ENCODE data around the gene TRIM3.

TRIM3 gene

GRCh38 chr11:6486938-6487337, 13.2 kb upstream of the TRIM3 start:
- Histone ChIP-seq H3K4me2 (ENCODE audit: low read length) (no peak overlapping the region), H3K27ac (no peak overlapping the region), H3K4me3 (ENCODE audit: low read depth, low read length) (no peak overlapping the region), H3K27me3 (ENCODE audit: control insufficient read depth, insufficient read depth, low read length) (no peaks in the 10 kb centered on the region), H3K9ac (no peak overlapping the region), H3K36me3 (ENCODE audit: control insufficient read depth, insufficient read depth, low read length) (no peaks in the 10 kb centered on the region), H3K9me3 (ENCODE audit: control insufficient read depth, low read length) (no peaks in the 10 kb centered on the region), H3K79me2 (peaks cover 7% of the 10 kb centered on the region), H2AFZ (no peak overlapping the region), H3K4me1 (peaks cover 2% of the 10 kb centered on the region)
- TF ChIP-seq CTCF (IDR thresholded peaks at IDR 0.05): no peak

- no peak overlapping the region for H3K27ac ChIP-seq
These were observed 12.5 kb upstream of the TRIM3 start for GRCh38 chr11:6486256-6486655.

GRCh38 chr11:6485661-6486060, 11.9 kb upstream of the TRIM3 start:
- Histone ChIP-seq H3K27ac (no peak overlapping the region), H3K4me1 (peaks cover 2% of the 10 kb centered on the region), H3K4me3 (ENCODE audit: low read depth, low read length) (no peak overlapping the region), H3K9ac (no peak overlapping the region), H3K9me3 (ENCODE audit: control insufficient read depth, low read length) (no peaks in the 10 kb centered on the region), H3K36me3 (ENCODE audit: control insufficient read depth, insufficient read depth, low read length) (no peaks in the 10 kb centered on the region), H2AFZ (no peak overlapping the region), H3K27me3 (ENCODE audit: control insufficient read depth, insufficient read depth, low read length) (no peaks in the 10 kb centered on the region), H3K79me2 (peaks cover 8% of the 10 kb centered on the region), H3K4me2 (ENCODE audit: low read length) (no peak overlapping the region)
- TF ChIP-seq CTCF (IDR thresholded peaks at IDR 0.05): no peak

More at GRCh38 chr11:6486256-6486655, 12.5 kb upstream of the TRIM3 start:
- H3K9ac ChIP-seq: no peak overlapping the region
- H2AFZ ChIP-seq: no peak overlapping the region
- peaks cover 7% of the 10 kb centered on the region for H3K79me2 ChIP-seq
- no peak overlapping the region for H3K4me2 ChIP-seq (ENCODE audit: low read length)
- H3K9me3 ChIP-seq (ENCODE audit: control insufficient read depth, low read length): no peaks in the 10 kb centered on the region
- H3K36me3 ChIP-seq (ENCODE audit: control insufficient read depth, insufficient read depth, low read length): no peaks in the 10 kb centered on the region
- TF ChIP-seq CTCF (IDR thresholded peaks at IDR 0.05): no peak
- H3K4me3 ChIP-seq (ENCODE audit: low read depth, low read length): no peak overlapping the region
- no peaks in the 10 kb centered on the region for H3K27me3 ChIP-seq (ENCODE audit: control insufficient read depth, insufficient read depth, low read length)
- peaks cover 2% of the 10 kb centered on the region for H3K4me1 ChIP-seq

- Histone ChIP-seq H3K27ac (no peak overlapping the region), H3K4me3 (ENCODE audit: low read depth, low read length) (no peak overlapping the region), H3K9ac (no peak overlapping the region), H3K36me3 (ENCODE audit: control insufficient read depth, insufficient read depth, low read length) (no peaks in the 10 kb centered on the region), H3K4me1 (peaks cover 4% of the 10 kb centered on the region), H3K9me3 (ENCODE audit: control insufficient read depth, low read length) (no peaks in the 10 kb centered on the region), H2AFZ (no peak overlapping the region), H3K4me2 (ENCODE audit: low read length) (no peak overlapping the region), H3K79me2 (peaks cover 10% of the 10 kb centered on the region), H3K27me3 (ENCODE audit: control insufficient read depth, insufficient read depth, low read length) (no peaks in the 10 kb centered on the region)
- no peak for TF ChIP-seq CTCF (IDR thresholded peaks at IDR 0.05)
These were observed 9.3 kb upstream of the TRIM3 start for GRCh38 chr11:6483015-6483414.

GRCh38 chr11:6482441-6482840, 8.7 kb upstream of the TRIM3 start:
- Histone ChIP-seq H3K79me2 (peaks cover 10% of the 10 kb centered on the region), H3K27ac (no peak overlapping the region), H3K9me3 (ENCODE audit: control insufficient read depth, low read length) (no peaks in the 10 kb centered on the region), H3K4me1 (peaks cover 4% of the 10 kb centered on the region), H3K27me3 (ENCODE audit: control insufficient read depth, insufficient read depth, low read length) (no peaks in the 10 kb centered on the region), H3K9ac (no peak overlapping the region), H3K36me3 (ENCODE audit: control insufficient read depth, insufficient read depth, low read length) (no peaks in the 10 kb centered on the region), H3K4me2 (ENCODE audit: low read length) (peak overlapping the region; percentile 84), H2AFZ (no peak overlapping the region), H3K4me3 (ENCODE audit: low read depth, low read length) (no peak overlapping the region)
- TF ChIP-seq CTCF (IDR thresholded peaks at IDR 0.05): no peak
